ENCODE results near the gene NSD1. TPM values are rescaled to one million over a fixed set of nuclear protein-coding genes. Genes with fewer than 3 reads are reported as not detected.

Gene NSD1
- polyA plus RNA-seq, 1 donor from 2014 or later: 68.5 TPM

- Mint-ChIP-seq H3K27me3 (no peaks in the 10 kb centered on the region), H3K4me1 (peaks cover 10 to 14% (median 11%) of the 10 kb centered on the region in 3 donors), H3K9me3 (no peaks in the 10 kb centered on the region), H3K27ac (no peak overlapping the region), H3K4me3 (peak overlapping the region in 1 of 4 donors; percentile 75), H3K36me3 (peaks cover 11% of the 10 kb centered on the region)
Measured at GRCh38 chr5:177195307-177195952, 61.9 kb downstream of the NSD1 start.

- H3K36me3 Mint-ChIP-seq: peaks cover 11% of the 10 kb centered on the region
- H3K9me3 Mint-ChIP-seq: no peaks in the 10 kb centered on the region
- peak overlapping the region in 2 of 3 donors; percentile 16 to 34 for H3K27ac Mint-ChIP-seq
- H3K27me3 Mint-ChIP-seq: no peaks in the 10 kb centered on the region
- H3K4me1 Mint-ChIP-seq: peaks cover 12 to 21% (median 15%) of the 10 kb centered on the region in 3 donors
- H3K4me3 Mint-ChIP-seq: no peak overlapping the region
Measured at GRCh38 chr5:177198738-177199137, 65.2 kb downstream of the NSD1 start.

GRCh38 chr5:177204281-177204680 is 70.7 kb downstream of the NSD1 start:
- H3K27me3 Mint-ChIP-seq: no peaks in the 10 kb centered on the region
- H3K9me3 Mint-ChIP-seq: no peaks in the 10 kb centered on the region
- no peak overlapping the region for H3K4me3 Mint-ChIP-seq
- peak overlapping the region in 2 of 3 donors; percentile 53 to 78 for H3K27ac Mint-ChIP-seq
- H3K36me3 Mint-ChIP-seq: peaks cover 2% of the 10 kb centered on the region
- peaks cover 5 to 11% (median 5%) of the 10 kb centered on the region in 3 donors for H3K4me1 Mint-ChIP-seq

- H3K36me3 Mint-ChIP-seq: peaks cover 3% of the 10 kb centered on the region
- no peaks in the 10 kb centered on the region for H3K9me3 Mint-ChIP-seq
- peak overlapping the region in 1 of 3 donors; percentile 46 for H3K27ac Mint-ChIP-seq
- no peaks in the 10 kb centered on the region for H3K27me3 Mint-ChIP-seq
- H3K4me1 Mint-ChIP-seq: no peaks in the 10 kb centered on the region
- H3K4me3 Mint-ChIP-seq: no peak overlapping the region
Measured at GRCh38 chr5:177209610-177210009, 76.0 kb downstream of the NSD1 start.

GRCh38 chr5:177212242-177212641 is 78.7 kb downstream of the NSD1 start:
- H3K9me3 Mint-ChIP-seq: no peaks in the 10 kb centered on the region
- H3K4me1 Mint-ChIP-seq: peaks cover 2 to 6% (median 3%) of the 10 kb centered on the region in 3 donors
- H3K4me3 Mint-ChIP-seq: no peak overlapping the region
- H3K27ac Mint-ChIP-seq: no peak overlapping the region
- H3K36me3 Mint-ChIP-seq: peaks cover 10% of the 10 kb centered on the region
- H3K27me3 Mint-ChIP-seq: no peaks in the 10 kb centered on the region

GRCh38 chr5:177220576-177220975 is 87.0 kb downstream of the NSD1 start:
- Mint-ChIP-seq H3K4me3 (no peak overlapping the region), H3K9me3 (no peaks in the 10 kb centered on the region), H3K36me3 (peaks cover 7% of the 10 kb centered on the region), H3K4me1 (peaks cover 25 to 28% (median 26%) of the 10 kb centered on the region in 3 donors), H3K27ac (no peak overlapping the region), H3K27me3 (no peaks in the 10 kb centered on the region)

GRCh38 chr5:177222269-177222668 is 88.7 kb downstream of the NSD1 start:
- no peak overlapping the region for H3K27ac Mint-ChIP-seq
- H3K36me3 Mint-ChIP-seq: peaks cover 4% of the 10 kb centered on the region
- no peak overlapping the region for H3K4me3 Mint-ChIP-seq

GRCh38 chr5:177225798-177226197 is 92.2 kb downstream of the NSD1 start:
- Mint-ChIP-seq H3K4me1 (peaks cover 16 to 28% (median 23%) of the 10 kb centered on the region in 3 donors), H3K36me3 (peaks cover 7% of the 10 kb centered on the region), H3K9me3 (no peaks in the 10 kb centered on the region), H3K27me3 (no peaks in the 10 kb centered on the region), H3K4me3 (no peak overlapping the region), H3K27ac (no peak overlapping the region)

More at GRCh38 chr5:177222269-177222668, 88.7 kb downstream of the NSD1 start:
- no peaks in the 10 kb centered on the region for H3K27me3 Mint-ChIP-seq
- H3K9me3 Mint-ChIP-seq: no peaks in the 10 kb centered on the region
- H3K4me1 Mint-ChIP-seq: peaks cover 19 to 30% (median 28%) of the 10 kb centered on the region in 3 donors

GRCh38 chr5:177226860-177227259 is 93.3 kb downstream of the NSD1 start:
- Mint-ChIP-seq H3K27ac (no peak overlapping the region), H3K4me3 (no peak overlapping the region), H3K4me1 (peaks cover 14 to 23% (median 21%) of the 10 kb centered on the region in 3 donors), H3K9me3 (no peaks in the 10 kb centered on the region), H3K27me3 (no peaks in the 10 kb centered on the region), H3K36me3 (peaks cover 9% of the 10 kb centered on the region)

GRCh38 chr5:177228751-177229150 is 95.2 kb downstream of the NSD1 start:
- Mint-ChIP-seq H3K27ac (peak overlapping the region in 1 of 3 donors; percentile 64), H3K4me3 (no peak overlapping the region), H3K4me1 (peaks cover 12 to 21% (median 17%) of the 10 kb centered on the region in 3 donors), H3K9me3 (no peaks in the 10 kb centered on the region), H3K27me3 (no peaks in the 10 kb centered on the region), H3K36me3 (peaks cover 7% of the 10 kb centered on the region)

GRCh38 chr5:177230660-177231059 is 97.1 kb downstream of the NSD1 start:
- no peaks in the 10 kb centered on the region for H3K9me3 Mint-ChIP-seq
- H3K27ac Mint-ChIP-seq: no peak overlapping the region
- H3K36me3 Mint-ChIP-seq: peaks cover 5% of the 10 kb centered on the region
- no peak overlapping the region for H3K4me3 Mint-ChIP-seq
- H3K4me1 Mint-ChIP-seq: peaks cover 6 to 25% (median 10%) of the 10 kb centered on the region in 3 donors
- no peaks in the 10 kb centered on the region for H3K27me3 Mint-ChIP-seq

GRCh38 chr5:177231479-177232250 is 98.1 kb downstream of the NSD1 start:
- H3K36me3 Mint-ChIP-seq: peaks cover 5% of the 10 kb centered on the region
- peaks cover 6 to 27% (median 10%) of the 10 kb centered on the region in 3 donors for H3K4me1 Mint-ChIP-seq

GRCh38 chr5:177232358-177232757 is 98.8 kb downstream of the NSD1 start:
- H3K4me1 Mint-ChIP-seq: peaks cover 6 to 22% (median 7%) of the 10 kb centered on the region in 3 donors

More at GRCh38 chr5:177231479-177232250, 98.1 kb downstream of the NSD1 start:
- Mint-ChIP-seq H3K4me3 (no peak overlapping the region), H3K9me3 (no peaks in the 10 kb centered on the region), H3K27me3 (no peaks in the 10 kb centered on the region), H3K27ac (no peak overlapping the region)

GRCh38 chr5:177232761-177233160 is 99.2 kb downstream of the NSD1 start:
- no peak overlapping the region for H3K4me3 Mint-ChIP-seq
- no peak overlapping the region for H3K27ac Mint-ChIP-seq
- no peaks in the 10 kb centered on the region for H3K27me3 Mint-ChIP-seq
- peaks cover 5% of the 10 kb centered on the region for H3K36me3 Mint-ChIP-seq
- H3K9me3 Mint-ChIP-seq: no peaks in the 10 kb centered on the region
- H3K4me1 Mint-ChIP-seq: peaks cover 6 to 22% (median 7%) of the 10 kb centered on the region in 3 donors

More at GRCh38 chr5:177232358-177232757, 98.8 kb downstream of the NSD1 start:
- Mint-ChIP-seq H3K27ac (no peak overlapping the region), H3K27me3 (no peaks in the 10 kb centered on the region), H3K36me3 (peaks cover 5% of the 10 kb centered on the region), H3K4me3 (no peak overlapping the region), H3K9me3 (no peaks in the 10 kb centered on the region)

- Mint-ChIP-seq H3K4me3 (no peak overlapping the region), H3K9me3 (no peaks in the 10 kb centered on the region), H3K27me3 (no peaks in the 10 kb centered on the region), H3K36me3 (peaks cover 7% of the 10 kb centered on the region), H3K27ac (no peak overlapping the region), H3K4me1 (peaks cover 5 to 22% (median 6%) of the 10 kb centered on the region in 3 donors)
Measured at GRCh38 chr5:177233206-177233605, 99.6 kb downstream of the NSD1 start.
